ENCODE results near the gene TRAPPC4. TPM values are rescaled to one million over a fixed set of nuclear protein-coding genes. Genes with fewer than 3 reads are reported as not detected.

Gene TRAPPC4
- total RNA-seq, 1 experiment from 2014 or later: 78.9 TPM

GRCh38 chr11:119052163-119052814 lies 33.7 kb downstream of the TRAPPC4 start:
- H3K9me3 ChIP-seq (ENCODE audit: control insufficient read depth, insufficient read depth, low read depth, low read length): no peaks in the 10 kb centered on the region
- no TSS peak for BruUV-seq (replicated peaks)
- POLR2A ChIA-PET: no interaction called here
- ATAC-seq (no peak), DNase-seq (ENCODE audit: low read depth, low spot score) (no peak)
- TF ChIP-seq POLR2AphosphoS5 (IDR thresholded peaks at IDR 0.05; ENCODE audit: low read depth, low read length) (no peak), TCF7L2 (IDR thresholded peaks at IDR 0.05; ENCODE audit: low read depth, low read length) (no peak), CTCF (IDR thresholded peaks at IDR 0.05) (no peak), SIN3A (IDR thresholded peaks at IDR 0.05; ENCODE audit: borderline replicate concordance, insufficient read depth, low read depth, low read length) (no peak), REST (IDR thresholded peaks at IDR 0.05; ENCODE audit: insufficient read depth in 1 of 2, low read depth in 2 of 2, low read length in 1 of 2) (no peak)
- no peak overlapping the region for H3K27ac ChIP-seq (ENCODE audit: low read length)
- intact Hi-C loops (cut with micrococcal nuclease; ENCODE audit: unreplicated experiment): no loop called here
- H3K4me1 ChIP-seq (ENCODE audit: control insufficient read depth, insufficient read depth, low read length): 0 out of 2 replicates have a peak, but pooled peaks cover 4% of the 10 kb centered on the region
- no peaks in the 10 kb centered on the region for H3K27me3 ChIP-seq (ENCODE audit: control insufficient read depth, insufficient read depth, low read length)
- H3K36me3 ChIP-seq (ENCODE audit: control insufficient read depth, insufficient read depth, low read length): peaks cover 19% of the 10 kb centered on the region; the same call in 1 of the 2 replicates
- in situ Hi-C loops (cut with HindIII; ENCODE audit: low pct_unique_long_range_greater_than_20kb, low sequenced_read_pairs): no loop called here
- no peak overlapping the region for H3K4me3 ChIP-seq (ENCODE audit: low read depth in 2 of 2, low read length in 2 of 2)
- CTCF ChIA-PET: interaction anchor here (0.6 kb wide), 2 partner anchors 154 kb away, joined by 4 read pairs; partner anchors contain the start of gene CBL

GRCh38 chr11:119054418-119054817 lies 35.9 kb downstream of the TRAPPC4 start:
- Histone ChIP-seq H3K36me3 (ENCODE audit: control insufficient read depth, insufficient read depth, low read length) (peaks cover 19% of the 10 kb centered on the region; the same call in 1 of the 2 replicates), H3K4me1 (ENCODE audit: control insufficient read depth, insufficient read depth, low read length) (peaks cover 7% of the 10 kb centered on the region; the same call in 1 of the 2 replicates), H3K27ac (ENCODE audit: low read length) (no peak overlapping the region), H3K4me3 (ENCODE audit: low read depth in 2 of 2, low read length in 2 of 2) (no peak overlapping the region), H3K9me3 (ENCODE audit: control insufficient read depth, insufficient read depth, low read depth, low read length) (no peaks in the 10 kb centered on the region), H3K27me3 (ENCODE audit: control insufficient read depth, insufficient read depth, low read length) (no peaks in the 10 kb centered on the region)
- in situ Hi-C loops (cut with HindIII; ENCODE audit: low pct_unique_long_range_greater_than_20kb, low sequenced_read_pairs): no loop called here
- no TSS peak for BruUV-seq (replicated peaks)
- ChIA-PET POLR2A (no interaction called here), CTCF (no interaction called here)
- intact Hi-C loops (cut with micrococcal nuclease; ENCODE audit: unreplicated experiment): no loop called here
- DNase-seq (ENCODE audit: low read depth, low spot score) (no peak), ATAC-seq (no peak)
- TF ChIP-seq CTCF (IDR thresholded peaks at IDR 0.05): no peak
- TF ChIP-seq SIN3A (IDR thresholded peaks at IDR 0.05; ENCODE audit: borderline replicate concordance, insufficient read depth, low read depth, low read length): no peak
- no peak for TF ChIP-seq REST (IDR thresholded peaks at IDR 0.05; ENCODE audit: insufficient read depth in 1 of 2, low read depth in 2 of 2, low read length in 1 of 2)
- no peak for TF ChIP-seq POLR2AphosphoS5 (IDR thresholded peaks at IDR 0.05; ENCODE audit: low read depth, low read length)
- TF ChIP-seq TCF7L2 (IDR thresholded peaks at IDR 0.05; ENCODE audit: low read depth, low read length): no peak

All from Panc1 (cell line).